Memory B cell (primary cell): ENCODE results near the gene LDLRAD4.
A peak's percentile ranks its signal among the peaks of the same experiment; 100 is the strongest.

Experiments
- ATAC-seq: fragments of 150-1000 bp; cut with Tn5 transposase; 2 replicates; pipeline ENCODE4 v1.10.0; 2021; ENCODE audit warnings: low read depth, mild to moderate bottlenecking, moderate library complexity
- DNase-seq, 2 donors: peaks; one replicate each; pipeline ENCODE4 v3.0.0; 2022; ENCODE audit warnings: low spot score in 2 of 2
- H3K27ac Mint-ChIP-seq: one replicate; pipeline ENCODE4 v1.8.0; 2022; ENCODE audit warnings: mild to moderate bottlenecking, moderate library complexity, mixed read lengths
- H3K27me3 Mint-ChIP-seq: one replicate; pipeline ENCODE4 v1.8.0; 2022; ENCODE audit warnings: mixed read lengths
- H3K36me3 Mint-ChIP-seq: one replicate; pipeline ENCODE4 v1.8.0; 2022; ENCODE audit warnings: mild to moderate bottlenecking, mixed read lengths
- H3K4me1 Mint-ChIP-seq: one replicate; pipeline ENCODE4 v1.8.0; 2022; ENCODE audit warnings: mixed read lengths
- H3K4me3 Mint-ChIP-seq: one replicate; pipeline ENCODE4 v1.8.0; 2022; ENCODE audit warnings: mild to moderate bottlenecking, moderate library complexity, mixed read lengths
- H3K9me3 Mint-ChIP-seq: one replicate; pipeline ENCODE4 v1.8.0; 2022; ENCODE audit warnings: mixed read lengths

The LDLRAD4 gene

DNA sequence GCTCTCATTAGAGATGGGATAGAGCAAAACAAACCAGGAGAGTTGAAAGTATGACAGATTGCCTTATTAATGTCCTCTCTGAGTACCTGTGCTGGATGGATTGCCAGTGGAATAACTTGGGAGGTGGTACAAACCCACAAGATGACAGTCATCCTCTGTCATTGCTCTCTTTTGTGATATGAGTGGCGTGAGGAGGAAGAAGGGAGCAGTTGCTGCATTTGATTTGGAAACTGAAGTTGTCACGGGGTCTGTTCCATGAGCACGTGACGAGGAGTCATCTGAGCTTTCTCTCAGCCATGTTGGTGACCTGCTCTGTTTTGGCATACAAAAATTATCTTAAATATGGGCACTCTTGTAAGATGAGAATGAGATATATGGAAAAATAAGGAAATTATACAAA lies 302.9 kb downstream of the LDLRAD4 start:
- no peaks in the 10 kb centered on the region for H3K27me3 Mint-ChIP-seq
- peaks cover 12% of the 10 kb centered on the region for H3K36me3 Mint-ChIP-seq
- peaks cover 4% of the 10 kb centered on the region for H3K9me3 Mint-ChIP-seq
- ATAC-seq (no peak), DNase-seq (no peak)
- H3K27ac Mint-ChIP-seq = no peak overlapping the region
- peaks cover 4% of the 10 kb centered on the region for H3K4me1 Mint-ChIP-seq
- no peak overlapping the region for H3K4me3 Mint-ChIP-seq

DNA sequence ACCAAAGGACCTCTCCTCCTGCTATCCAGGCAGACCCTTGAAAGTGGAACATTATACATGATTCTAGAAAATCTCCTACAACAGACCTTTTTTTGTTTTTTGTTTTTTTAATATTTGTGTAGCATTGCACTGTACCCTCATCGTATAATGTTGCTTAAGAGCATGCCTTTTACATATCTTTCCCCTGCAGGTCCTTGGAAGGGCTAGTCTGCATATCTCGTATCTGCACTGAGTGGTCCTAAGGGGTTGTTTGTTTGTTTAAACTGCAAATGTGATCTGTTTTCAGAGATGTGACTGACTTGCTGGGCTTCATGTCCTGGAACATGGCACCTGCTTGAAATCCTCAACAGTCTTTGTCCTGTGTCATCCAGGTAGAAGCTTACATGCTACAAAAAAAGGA lies 303.7 kb downstream of the LDLRAD4 start:
- Mint-ChIP-seq H3K4me3 (no peak overlapping the region), H3K27ac (no peak overlapping the region), H3K36me3 (peaks cover 11% of the 10 kb centered on the region), H3K4me1 (peaks cover 4% of the 10 kb centered on the region), H3K9me3 (peaks cover 4% of the 10 kb centered on the region), H3K27me3 (no peaks in the 10 kb centered on the region)
- no peak for ATAC-seq
- no peak for DNase-seq

DNA sequence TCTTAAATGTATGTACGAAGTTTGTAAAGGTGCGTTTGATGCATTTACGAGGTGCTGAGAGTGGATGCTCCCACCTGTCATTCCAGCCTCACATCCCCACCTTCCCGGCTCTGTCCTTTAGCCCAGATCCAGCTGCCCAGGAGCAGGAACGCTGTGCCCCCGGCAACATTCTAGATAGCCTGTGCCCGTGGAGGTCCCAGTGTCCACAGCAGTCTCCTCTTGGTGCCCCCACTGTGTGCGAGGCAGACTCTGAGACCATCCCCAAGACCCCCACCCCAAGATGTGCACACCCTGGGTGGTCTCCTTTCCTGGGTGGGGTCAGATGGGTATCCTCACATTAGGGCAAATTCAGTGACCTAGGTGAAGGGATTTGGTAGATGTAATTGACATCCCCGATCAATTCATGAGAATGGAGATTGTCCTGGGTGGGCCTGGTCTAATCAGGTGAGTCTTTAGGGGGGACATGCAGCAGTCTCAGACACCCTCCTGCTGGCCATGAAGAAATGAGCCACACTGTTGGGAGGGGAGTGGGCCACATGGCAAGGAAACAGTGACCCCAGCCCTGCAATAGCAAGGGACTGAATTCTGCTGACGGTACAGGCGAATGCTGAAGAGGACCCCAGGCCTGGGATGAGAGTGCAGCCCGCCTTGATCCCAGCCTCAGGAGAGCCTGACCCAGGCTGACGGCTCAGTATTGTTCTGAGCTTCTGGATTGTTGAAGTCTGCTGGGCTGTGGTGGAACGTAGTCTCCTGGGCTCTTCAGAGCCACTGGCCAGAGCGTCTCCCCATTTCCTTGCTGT lies 304.5 kb downstream of the LDLRAD4 start:
- H3K9me3 Mint-ChIP-seq = peaks cover 3% of the 10 kb centered on the region
- DNase-seq (no peak), ATAC-seq (no peak)
- H3K36me3 Mint-ChIP-seq = peaks cover 7% of the 10 kb centered on the region
- no peak overlapping the region for H3K4me3 Mint-ChIP-seq
- no peak overlapping the region for H3K27ac Mint-ChIP-seq
- H3K4me1 Mint-ChIP-seq = peaks cover 4% of the 10 kb centered on the region
- H3K27me3 Mint-ChIP-seq = no peaks in the 10 kb centered on the region

DNA sequence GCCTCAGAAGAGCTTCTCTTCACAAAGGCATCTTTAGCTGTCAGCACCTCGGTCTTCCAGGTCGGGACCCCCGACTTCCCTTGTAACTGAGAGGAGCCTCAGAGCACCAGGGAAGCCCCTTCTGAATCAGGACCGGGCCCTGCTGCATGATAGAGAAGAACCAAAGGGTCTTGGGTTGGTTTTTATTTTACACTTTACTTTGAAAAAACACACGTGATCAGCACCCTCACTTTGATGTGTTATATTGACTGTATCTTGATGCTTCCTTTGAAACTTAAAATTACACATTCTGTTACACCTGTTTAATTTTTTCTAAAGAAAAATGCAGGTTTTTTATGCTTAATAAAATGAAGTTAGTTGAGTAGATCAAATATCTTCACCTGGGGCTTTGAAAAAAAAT lies 305.5 kb downstream of the LDLRAD4 start:
- Mint-ChIP-seq H3K4me1 (peaks cover 4% of the 10 kb centered on the region), H3K4me3 (no peak overlapping the region), H3K9me3 (no peaks in the 10 kb centered on the region), H3K36me3 (peaks cover 2% of the 10 kb centered on the region), H3K27me3 (no peaks in the 10 kb centered on the region), H3K27ac (no peak overlapping the region)
- DNase-seq (no peak), ATAC-seq (no peak)

DNA sequence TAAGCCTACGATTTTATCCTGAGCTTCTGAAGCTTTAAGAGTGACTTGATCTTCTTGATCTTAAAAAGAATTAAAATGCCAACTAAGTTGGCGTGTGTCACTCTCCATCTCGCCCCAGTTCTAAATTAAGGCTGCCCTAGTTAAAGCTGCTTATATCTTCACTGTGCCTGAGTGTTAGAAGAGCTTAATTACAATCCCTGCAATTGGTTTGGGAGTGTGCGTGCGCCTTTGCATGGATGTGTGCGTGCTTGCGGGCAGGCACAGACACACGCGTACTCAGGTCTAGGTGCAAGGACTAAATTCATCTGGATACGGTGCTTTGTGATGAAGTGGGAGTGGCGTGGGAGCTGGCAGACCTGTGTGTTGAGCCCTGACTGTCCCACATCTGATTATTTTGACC lies 306.3 kb downstream of the LDLRAD4 start:
- Mint-ChIP-seq H3K36me3 (no peaks in the 10 kb centered on the region), H3K27ac (no peak overlapping the region), H3K27me3 (no peaks in the 10 kb centered on the region), H3K9me3 (no peaks in the 10 kb centered on the region), H3K4me1 (peaks cover 4% of the 10 kb centered on the region), H3K4me3 (no peak overlapping the region)
- ATAC-seq = no peak
- DNase-seq = no peak

DNA sequence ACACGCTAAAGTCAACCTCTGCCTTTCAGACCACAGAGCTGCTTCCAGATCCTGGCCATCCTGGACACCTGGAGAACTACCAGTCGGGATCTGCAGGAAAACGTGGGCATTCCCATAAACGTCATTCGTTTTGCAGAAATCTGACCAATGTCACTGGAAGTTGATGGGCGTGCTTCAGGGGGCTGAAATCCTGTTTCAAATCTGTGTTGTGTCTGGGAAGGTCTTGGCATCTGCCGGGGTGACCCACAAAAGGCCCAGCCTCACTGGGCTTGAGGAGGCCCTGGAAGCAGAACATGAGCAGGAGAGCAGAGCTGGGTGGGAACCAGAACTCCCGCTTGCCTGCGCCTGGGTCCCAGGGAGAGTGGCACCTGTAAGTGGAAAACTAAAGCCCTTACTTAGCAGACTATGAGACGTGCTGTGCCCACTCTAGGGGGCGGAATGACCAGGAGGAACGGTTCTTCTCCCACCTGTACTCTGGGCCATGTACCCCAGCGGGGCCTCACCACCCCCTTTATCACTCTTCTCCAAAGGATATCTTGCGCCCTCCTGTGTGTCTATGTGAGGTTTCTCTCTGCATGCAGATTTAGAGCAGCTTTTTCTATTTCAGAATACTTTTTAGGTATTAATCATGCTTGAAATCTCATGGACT lies 306.9 kb downstream of the LDLRAD4 start:
- DNase-seq = no peak
- Mint-ChIP-seq H3K4me1 (no peaks in the 10 kb centered on the region), H3K27ac (no peak overlapping the region), H3K4me3 (no peak overlapping the region), H3K27me3 (no peaks in the 10 kb centered on the region), H3K9me3 (no peaks in the 10 kb centered on the region), H3K36me3 (no peaks in the 10 kb centered on the region)
- ATAC-seq = no peak

DNA sequence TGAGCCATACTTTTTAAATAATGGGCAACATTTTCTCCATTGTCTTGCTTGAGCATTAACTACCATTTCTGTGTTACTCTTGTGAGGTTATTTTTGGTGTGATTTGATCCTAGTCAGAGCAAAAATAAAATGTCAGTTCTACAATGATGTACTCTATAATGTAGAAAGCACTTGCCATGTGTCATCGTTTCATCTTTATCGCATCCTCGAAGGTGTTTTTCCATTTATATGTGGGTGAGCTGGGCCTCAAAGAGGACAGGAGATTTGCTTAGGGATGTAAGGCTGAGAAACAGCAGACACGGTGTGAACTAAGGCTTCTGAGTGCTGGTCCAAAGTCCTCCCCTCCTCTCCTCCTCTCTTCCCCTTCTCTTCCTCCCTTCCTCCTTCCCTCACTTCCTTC lies 308.0 kb downstream of the LDLRAD4 start:
- Mint-ChIP-seq H3K36me3 (no peaks in the 10 kb centered on the region), H3K27ac (no peak overlapping the region), H3K4me3 (no peak overlapping the region)

DNA sequence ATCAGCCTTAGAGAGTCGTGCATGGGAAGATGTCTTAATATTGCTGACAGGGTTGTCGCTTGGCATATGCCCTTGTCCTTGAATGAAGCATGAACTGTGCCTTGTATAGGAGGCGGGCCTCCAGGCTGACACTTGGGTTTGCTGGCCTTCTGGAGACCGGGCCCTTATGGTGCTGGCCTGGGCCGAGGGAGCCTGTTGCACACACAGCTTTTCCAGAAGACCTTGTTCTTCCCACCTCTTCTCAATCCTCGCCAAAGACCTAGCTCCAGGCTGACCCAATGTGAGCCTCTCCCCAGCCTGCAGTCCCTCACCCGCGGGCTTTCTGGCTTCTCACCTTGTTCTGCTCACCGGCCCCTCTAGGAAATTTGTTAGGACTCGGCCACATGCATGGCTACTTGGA lies 308.7 kb downstream of the LDLRAD4 start:
- DNase-seq (no peak), ATAC-seq (no peak)
- Mint-ChIP-seq H3K27ac (no peak overlapping the region), H3K4me1 (no peaks in the 10 kb centered on the region), H3K9me3 (no peaks in the 10 kb centered on the region), H3K4me3 (no peak overlapping the region), H3K36me3 (no peaks in the 10 kb centered on the region), H3K27me3 (no peaks in the 10 kb centered on the region)

More for the DNA sequence above, 308.0 kb downstream of the LDLRAD4 start:
- H3K27me3 Mint-ChIP-seq = no peaks in the 10 kb centered on the region
- ATAC-seq = no peak
- DNase-seq = no peak
- H3K9me3 Mint-ChIP-seq = no peaks in the 10 kb centered on the region
- H3K4me1 Mint-ChIP-seq = no peaks in the 10 kb centered on the region

DNA sequence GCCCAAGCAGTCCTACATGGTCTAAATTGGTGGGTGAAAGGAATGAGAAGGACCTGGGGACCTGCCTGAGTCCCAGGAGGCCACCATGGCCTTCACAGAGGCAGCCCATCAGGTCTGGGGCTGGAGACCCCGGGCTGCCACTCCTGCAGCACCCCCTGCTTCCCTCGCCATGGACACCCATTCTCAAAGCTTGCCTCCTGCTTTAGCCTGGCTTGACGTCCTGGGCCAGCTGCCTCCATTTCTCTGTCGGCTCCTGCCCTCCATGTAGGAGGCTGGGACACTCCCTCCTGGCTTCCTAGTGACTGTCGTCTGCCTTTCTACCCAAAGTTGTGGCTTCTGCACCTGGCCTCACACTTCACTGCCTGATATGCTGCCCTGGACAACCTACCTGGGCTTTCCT lies 309.2 kb downstream of the LDLRAD4 start:
- Mint-ChIP-seq H3K27ac (no peak overlapping the region), H3K27me3 (no peaks in the 10 kb centered on the region), H3K4me3 (no peak overlapping the region), H3K4me1 (no peaks in the 10 kb centered on the region), H3K9me3 (no peaks in the 10 kb centered on the region), H3K36me3 (no peaks in the 10 kb centered on the region)
- DNase-seq = no peak
- no peak for ATAC-seq

DNA sequence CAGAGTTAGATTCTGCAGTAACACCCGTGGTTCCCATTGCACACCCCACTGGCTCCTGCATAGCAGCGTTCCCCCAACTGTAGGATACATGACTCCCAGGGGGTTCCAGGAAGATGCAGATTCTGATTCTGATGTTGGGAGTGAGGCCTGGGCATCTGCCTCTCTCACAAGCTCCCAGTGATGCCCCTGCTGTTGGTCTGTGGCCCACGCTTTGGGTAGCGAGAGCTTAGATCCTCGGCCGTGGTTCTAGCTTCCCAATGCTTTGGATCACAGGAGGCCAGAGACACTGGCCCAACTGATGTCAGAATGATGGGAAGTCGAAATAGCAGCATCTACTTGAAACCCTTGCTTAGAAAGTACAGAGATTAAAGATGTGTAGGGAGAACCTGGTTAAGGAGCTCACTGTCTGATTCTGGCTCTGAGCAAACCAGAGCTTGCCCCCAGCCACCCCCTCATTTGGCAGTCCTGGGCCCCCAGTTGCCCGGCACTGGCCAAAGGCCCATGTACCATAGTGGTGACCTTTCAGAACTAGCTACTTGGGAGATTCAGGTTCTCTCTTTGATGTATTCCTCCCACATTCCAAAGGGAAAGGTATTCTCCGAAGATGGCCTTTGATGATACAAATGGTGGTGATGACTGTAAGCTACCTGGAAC lies 310.3 kb downstream of the LDLRAD4 start:
- H3K9me3 Mint-ChIP-seq = no peaks in the 10 kb centered on the region
- no peak overlapping the region for H3K4me3 Mint-ChIP-seq
- no peaks in the 10 kb centered on the region for H3K4me1 Mint-ChIP-seq
- no peak overlapping the region for H3K27ac Mint-ChIP-seq
- no peaks in the 10 kb centered on the region for H3K36me3 Mint-ChIP-seq
- DNase-seq (no peak), ATAC-seq (no peak)
- H3K27me3 Mint-ChIP-seq = no peaks in the 10 kb centered on the region

DNA sequence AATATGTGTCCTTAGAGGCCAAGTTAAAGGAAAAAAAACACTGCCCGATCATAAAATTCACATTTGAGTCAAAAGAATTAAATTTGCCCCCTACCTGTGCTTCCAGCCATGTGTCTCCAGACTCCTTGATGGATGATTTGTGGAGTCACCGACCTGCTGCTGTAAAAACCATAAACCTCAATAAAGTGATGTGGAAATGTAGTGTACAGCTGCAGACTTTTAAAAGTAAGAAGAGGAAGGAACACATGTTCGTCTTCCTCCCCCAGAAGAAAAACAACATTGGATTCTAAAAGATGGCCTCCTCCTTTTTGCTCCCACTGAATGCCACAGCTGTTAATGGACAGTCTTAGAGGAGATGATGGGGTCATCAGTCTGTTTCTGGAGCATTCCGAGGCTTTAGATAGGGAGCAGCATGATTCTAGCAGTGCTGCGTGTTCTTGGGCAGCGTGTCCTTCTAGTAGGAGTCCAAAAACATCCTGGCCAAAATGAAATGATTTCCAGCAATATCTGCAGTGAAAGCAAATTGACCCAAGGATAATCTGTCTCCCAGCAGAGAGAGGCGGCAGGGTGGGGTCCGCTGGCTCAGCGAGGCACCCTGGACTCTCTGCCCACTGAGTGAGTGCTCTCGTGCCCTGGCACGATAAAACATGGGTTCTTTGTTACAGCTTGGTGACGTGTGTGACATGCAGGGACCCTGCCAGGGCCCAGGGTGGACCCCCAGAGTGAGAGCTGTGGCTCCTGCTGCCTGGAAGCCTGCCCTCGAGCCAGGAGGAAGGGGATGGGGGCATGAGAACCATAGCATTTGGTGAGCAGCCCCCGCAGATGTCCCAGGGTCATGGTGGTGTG lies 311.7 kb downstream of the LDLRAD4 start:
- Mint-ChIP-seq H3K27me3 (no peaks in the 10 kb centered on the region), H3K36me3 (no peaks in the 10 kb centered on the region), H3K27ac (no peak overlapping the region), H3K9me3 (no peaks in the 10 kb centered on the region), H3K4me3 (no peak overlapping the region), H3K4me1 (no peaks in the 10 kb centered on the region)
- DNase-seq (no peak), ATAC-seq (no peak)

DNA sequence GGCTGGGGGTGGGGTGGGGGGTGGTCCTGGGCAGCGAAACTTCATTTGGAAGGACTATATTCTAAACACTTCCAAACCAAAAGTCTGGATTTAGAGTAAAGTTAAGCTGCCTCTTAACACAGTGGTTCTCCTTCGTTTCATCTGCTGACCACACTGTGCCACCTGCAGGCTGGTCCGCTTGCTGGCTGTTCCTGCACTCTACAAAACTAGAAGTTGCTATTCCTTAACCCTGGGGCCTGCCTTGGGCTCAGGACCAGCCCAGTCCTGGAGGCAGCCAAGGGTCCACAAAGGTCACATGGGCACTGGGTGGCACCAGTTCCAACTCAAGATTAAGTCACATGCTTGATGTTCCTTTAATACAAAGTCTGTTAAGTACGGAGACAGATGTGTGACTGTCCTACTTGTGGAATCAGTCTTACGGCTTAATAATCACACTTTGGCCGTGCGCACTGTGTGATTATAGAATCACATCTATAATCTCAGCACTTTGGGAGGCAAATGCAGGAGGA lies 312.4 kb downstream of the LDLRAD4 start:
- ATAC-seq (peak; percentile 53), DNase-seq (no peak)
- H3K27ac Mint-ChIP-seq = no peak overlapping the region
- no peaks in the 10 kb centered on the region for H3K9me3 Mint-ChIP-seq
- H3K4me3 Mint-ChIP-seq = no peak overlapping the region
- H3K4me1 Mint-ChIP-seq = no peaks in the 10 kb centered on the region
- H3K36me3 Mint-ChIP-seq = no peaks in the 10 kb centered on the region
- no peaks in the 10 kb centered on the region for H3K27me3 Mint-ChIP-seq

DNA sequence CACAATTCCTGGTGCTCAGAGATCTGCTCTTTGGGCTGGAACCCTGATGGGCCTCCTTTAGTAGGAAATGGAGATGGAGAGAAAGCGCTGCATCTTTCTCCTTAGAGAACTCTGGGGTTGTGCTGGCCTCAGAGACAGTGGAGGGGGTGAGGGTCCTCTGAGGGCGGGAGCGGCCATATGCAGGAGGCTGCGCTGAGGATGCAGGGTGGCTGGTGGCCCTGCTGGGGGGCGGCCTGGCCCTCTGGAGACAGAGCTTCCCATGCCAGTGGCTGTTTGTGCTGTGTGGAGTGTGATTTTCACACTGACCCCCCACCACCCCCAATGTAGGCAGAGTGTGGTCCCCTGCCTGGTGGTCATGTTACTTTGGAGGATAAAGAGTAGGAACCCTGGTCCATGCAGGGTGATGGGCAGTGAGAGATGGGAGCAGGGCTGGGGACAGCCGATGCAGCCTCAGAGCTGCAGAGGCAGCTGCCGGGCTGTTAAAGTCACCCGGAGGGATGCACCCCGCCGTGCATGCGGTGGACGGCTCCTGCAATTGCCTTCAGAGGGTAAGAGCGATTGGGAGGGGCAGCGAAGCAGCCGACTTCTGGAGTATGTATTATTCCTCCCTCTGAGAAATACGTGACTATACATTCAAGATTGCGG lies 313.2 kb downstream of the LDLRAD4 start:
- no peak for DNase-seq
- Mint-ChIP-seq H3K27ac (no peak overlapping the region), H3K9me3 (no peaks in the 10 kb centered on the region), H3K4me1 (no peaks in the 10 kb centered on the region), H3K4me3 (no peak overlapping the region), H3K36me3 (no peaks in the 10 kb centered on the region), H3K27me3 (no peaks in the 10 kb centered on the region)
- no peak for ATAC-seq
